Measurements from ENCODE around the gene SLC51B. TPM values are rescaled to one million over a fixed set of nuclear protein-coding genes. Genes with fewer than 3 reads are reported as not detected.

The SLC51B gene
- polyA plus RNA-seq, 1 of the 3 experiments (the other 2 are of a cell fraction) = not detected

GRCh38 chr15:65020419-65020818, 24.8 kb upstream of the SLC51B start:
- 64% methylated on average over 1 of the region's 1 CpG for WGBS (ENCODE audit: low lambda C conversion rate)
- POLR2A ChIA-PET = no interaction called here
- no peaks in the 10 kb centered on the region for H3K27me3 ChIP-seq (ENCODE audit: insufficient read depth)
- H4K20me1 ChIP-seq (ENCODE audit: insufficient read depth) = no peaks in the 10 kb centered on the region
- H3K9me3 ChIP-seq = no peaks in the 10 kb centered on the region
- H3K4me1 ChIP-seq (ENCODE audit: control insufficient read depth in 1 of 2, insufficient read depth in 2 of 2, low read depth in 1 of 2, low read length in 1 of 2) = no peaks in the 10 kb centered on the region
- H3K9me2 ChIP-seq = no peaks in the 10 kb centered on the region
- peaks cover 52 to 86% of the 10 kb centered on the region in 2 experiments for H3K36me3 ChIP-seq (replicated peaks in 1 of 2; ENCODE audit: control insufficient read depth in 1 of 2, insufficient read depth in 2 of 2, low read length in 1 of 2)
- TF ChIP-seq ELF1 (IDR thresholded peaks at IDR 0.05) = no peak
- TF ChIP-seq TCF12 (IDR thresholded peaks at IDR 0.05) = no peak
- TF ChIP-seq FOXM1 (IDR thresholded peaks at IDR 0.05; ENCODE audit: low read depth) = no peak
- TF ChIP-seq PBX3 (IDR thresholded peaks at IDR 0.05) = no peak
- TF ChIP-seq TAF1 (IDR thresholded peaks at IDR 0.05; ENCODE audit: borderline replicate concordance, low read depth, low read length) = no peak
- TF ChIP-seq IRF3 (IDR thresholded peaks at IDR 0.05; ENCODE audit: low read depth, low read length) = no peak
- TF ChIP-seq USF2 (IDR thresholded peaks at IDR 0.05; ENCODE audit: borderline replicate concordance, low read depth, low read length) = no peak
- TF ChIP-seq FOXJ3 (CRISPR knock-in tag; IDR thresholded peaks at IDR 0.05) = no peak
- no peak for TF ChIP-seq YY1 (IDR thresholded peaks at IDR 0.05; ENCODE audit: low read depth)
- no peak for DNase-seq
- H3K79me2 ChIP-seq (ENCODE audit: insufficient read depth) = no peaks in the 10 kb centered on the region
- H3K4me3 ChIP-seq (ENCODE audit: low read depth in 2 of 2, low read length in 1 of 2) = no peak overlapping the region
- H2AFZ ChIP-seq (ENCODE audit: low read depth) = no peak overlapping the region
- H3K27ac ChIP-seq (ENCODE audit: low read depth in 2 of 2, low read length in 1 of 2) = no peak overlapping the region
- CTCF ChIA-PET = interaction anchor here (1.3 to 1.8 kb wide), 2 partner anchors 13 to 15 kb away, joined by 4 to 5 read pairs; no protein-coding TSS in a partner anchor
- no peak overlapping the region for H3K4me2 ChIP-seq
- H3F3A ChIP-seq (replicated peaks; ENCODE audit: insufficient read depth) = peaks cover 9% of the 10 kb centered on the region
- no peak overlapping the region for H3K9ac ChIP-seq

GRCh38 chr15:65021488-65021887, 23.7 kb upstream of the SLC51B start:
- peaks cover 9% of the 10 kb centered on the region for H3F3A ChIP-seq (replicated peaks; ENCODE audit: insufficient read depth)

More at GRCh38 chr15:65021488-65021887, 23.7 kb upstream of the SLC51B start:
- no peak for DNase-seq
- TF ChIP-seq RXRA (IDR thresholded peaks at IDR 0.05; ENCODE audit: borderline replicate concordance, low read depth) = no peak
- TF ChIP-seq RAD21 (IDR thresholded peaks at IDR 0.05; ENCODE audit: low read length) = no peak
- TF ChIP-seq MEF2A (IDR thresholded peaks at IDR 0.05; ENCODE audit: borderline replicate concordance, low read depth) = no peak
- H3K4me1 ChIP-seq (ENCODE audit: control insufficient read depth in 1 of 2, insufficient read depth in 2 of 2, low read depth in 1 of 2, low read length in 1 of 2) = no peaks in the 10 kb centered on the region
- peaks cover 54 to 76% of the 10 kb centered on the region in 2 experiments for H3K36me3 ChIP-seq (replicated peaks in 1 of 2; ENCODE audit: control insufficient read depth in 1 of 2, insufficient read depth in 2 of 2, low read length in 1 of 2)
- H3K4me3 ChIP-seq (ENCODE audit: low read depth in 2 of 2, low read length in 1 of 2) = no peak overlapping the region
- no peaks in the 10 kb centered on the region for H3K9me3 ChIP-seq
- no peaks in the 10 kb centered on the region for H4K20me1 ChIP-seq (ENCODE audit: insufficient read depth)
- CTCF ChIA-PET = interaction anchor here (1.4 to 1.8 kb wide), 2 partner anchors 16 to 80 kb away, joined by 3 to 4 read pairs; no protein-coding TSS in a partner anchor
- no peaks in the 10 kb centered on the region for H3K27me3 ChIP-seq (ENCODE audit: insufficient read depth)
- no peak overlapping the region for H2AFZ ChIP-seq (ENCODE audit: low read depth)
- H3K79me2 ChIP-seq (ENCODE audit: insufficient read depth) = no peaks in the 10 kb centered on the region
- POLR2A ChIA-PET = no interaction called here
- no peak overlapping the region for H3K27ac ChIP-seq (ENCODE audit: low read depth in 2 of 2, low read length in 1 of 2)
- H3K9me2 ChIP-seq = no peaks in the 10 kb centered on the region
- H3K4me2 ChIP-seq = no peak overlapping the region
- no peak overlapping the region for H3K9ac ChIP-seq

Data from SK-N-SH (cell line).